H1 (cell line): Measurements from ENCODE around the gene HOXB6. TPM values are rescaled to one million over a fixed set of nuclear protein-coding genes. Genes with fewer than 3 reads are reported as not detected.

Experiments used
- ATF3 ChIP-seq: IDR thresholded peaks from 2 replicates; pipeline ENCODE4 v1.6.1; 2011; ENCODE audit warnings: low read depth, mild to moderate bottlenecking, low read length; ENCODE audit not compliant: insufficient read depth
- BRCA1 ChIP-seq: IDR thresholded peaks from 2 replicates; pipeline ENCODE4 v1.6.1; 2012; ENCODE audit warnings: low read depth, low read length, improper control_type of control experiment
- CHD2 ChIP-seq: IDR thresholded peaks from 2 replicates; pipeline ENCODE4 v1.6.1; 2012; ENCODE audit warnings: low read length, improper control_type of control experiment
- CTBP2 ChIP-seq: IDR thresholded peaks from 2 replicates; pipeline ENCODE4 v1.7.0; 2011; ENCODE audit warnings: borderline replicate concordance, mild to moderate bottlenecking, moderate library complexity, mixed read lengths, low read length; ENCODE audit not compliant: insufficient read depth, insufficient read length
- CTCF ChIP-seq, 3 experiments: IDR thresholded peaks; 1 replicate in 2 of 3; 2 replicates in 1 of 3; pipeline versions ENCODE4 v1.5.1 to v1.6.1; 2011; ENCODE audit warnings: low read length in 3 of 3, mild to moderate bottlenecking in 3 of 3, inconsistent platforms in 2 of 3, low read depth in 1 of 3, moderate library complexity in 1 of 3; ENCODE audit not compliant: insufficient read depth in 1 of 3; ENCODE audit errors: control extremely low read depth in 1 of 3
- JUN ChIP-seq: IDR thresholded peaks from 2 replicates; pipeline ENCODE4 v1.6.1; 2011; ENCODE audit warnings: low read depth, mild to moderate bottlenecking, improper control_type of control experiment, low read length
- JUND ChIP-seq: IDR thresholded peaks from 2 replicates; pipeline ENCODE4 v1.6.1; 2011; ENCODE audit warnings: mild to moderate bottlenecking, improper control_type of control experiment, low read length
- KDM5A ChIP-seq: fragments of 200-600 bp; IDR thresholded peaks from 2 replicates; pipeline ENCODE4 v1.7.1; 2012; ENCODE audit warnings: mild to moderate bottlenecking, low read length, inconsistent platforms, mixed read lengths
- NANOG ChIP-seq: IDR thresholded peaks from 2 replicates; pipeline ENCODE4 v1.6.1; 2011; ENCODE audit warnings: low read length, low read depth, mild to moderate bottlenecking, inconsistent platforms; ENCODE audit not compliant: insufficient read depth, poor library complexity, severe bottlenecking
- NRF1 ChIP-seq: IDR thresholded peaks from 2 replicates; pipeline ENCODE4 v1.6.1; 2011; ENCODE audit warnings: mild to moderate bottlenecking, low read depth, low read length, improper control_type of control experiment
- RBBP5 ChIP-seq: IDR thresholded peaks from 2 replicates; pipeline ENCODE4 v1.7.1; 2012; ENCODE audit warnings: low read depth, mild to moderate bottlenecking, inconsistent platforms, low read length, moderate library complexity, borderline replicate concordance
- RFX5 ChIP-seq: IDR thresholded peaks from 2 replicates; pipeline ENCODE4 v1.6.1; 2011; ENCODE audit warnings: low read depth, low read length, improper control_type of control experiment, borderline replicate concordance
- RXRA ChIP-seq: IDR thresholded peaks from 2 replicates; pipeline ENCODE4 v1.6.1; 2011; ENCODE audit warnings: low read depth, mild to moderate bottlenecking, low read length, moderate library complexity; ENCODE audit not compliant: insufficient read depth
- SAP30 ChIP-seq: fragments of 300-600 bp; sonication (generic); IDR thresholded peaks from 2 replicates; pipeline ENCODE4 v1.7.1; 2012; ENCODE audit warnings: low read length, moderate library complexity, mild to moderate bottlenecking, inconsistent platforms; ENCODE audit not compliant: insufficient read depth, insufficient replicate concordance
- SIN3A ChIP-seq, 2 experiments: IDR thresholded peaks in 1 of 2; conservative IDR thresholded peaks in 1 of 2; 2 replicates each; pipeline ENCODE4 v1.6.1; 2011 to 2012; ENCODE audit warnings: low read length in 2 of 2, improper control_type of control experiment in 1 of 2, low read depth in 1 of 2, mild to moderate bottlenecking in 1 of 2
- SIX5 ChIP-seq: IDR thresholded peaks from 2 replicates; pipeline ENCODE4 v1.6.1; 2011; ENCODE audit warnings: mild to moderate bottlenecking, low read depth, low read length
- SP1 ChIP-seq: IDR thresholded peaks from 2 replicates; pipeline ENCODE4 v1.6.1; 2011; ENCODE audit warnings: low read depth, low read length
- TCF12 ChIP-seq: IDR thresholded peaks from 2 replicates; pipeline ENCODE4 v1.6.1; 2011; ENCODE audit warnings: low read depth, mild to moderate bottlenecking, low read length
- YY1 ChIP-seq: IDR thresholded peaks from 2 replicates; pipeline ENCODE4 v1.6.1; 2011; ENCODE audit warnings: low read depth, mild to moderate bottlenecking, low read length
- ZNF274 ChIP-seq: IDR thresholded peaks from 2 replicates; pipeline ENCODE4 v1.7.0; 2012; ENCODE audit warnings: low read length, borderline replicate concordance; ENCODE audit errors: extremely low read depth
- polyA plus RNA-seq, 7 experiments: library from polyadenylated mRNA; depleted of rRNA in 3 of 7; stranded (reverse) in 5 of 7; unstranded in 2 of 7; fragments of >200 nt in 5 of 7; fragments of 200-250 nt in 2 of 7; gene quantifications; 1 replicate in 5 of 7; 2 replicates in 1 of 7; 4 replicates in 1 of 7; pipeline versions ENCODE4 v1.2.1 to v1.2.3, GENCODE V29; 2011 to 2013; ENCODE audit warnings: missing spikeins in 2 of 7, mixed read lengths in 2 of 7
- total RNA-seq: library from RNA; stranded (reverse); fragmentation: NEBNext Ultra II Directional; extraction: Animal tissue kit (Norgen Biotek cat#: 25700); gene quantifications from 2 replicates; pipeline ENCODE4 v1.2.1, GENCODE V29; 2021

The HOXB6 gene
- total and polyA plus RNA-seq, 2 of the 8 experiments (the other 6 are each of a cell fraction or from before 2014, with no cell fraction given) = not detected

GRCh38 chr17:48593840-48594537 lies 10.8 kb downstream of the HOXB6 start (continued):
- peak; percentile 86 to 89 (median 89) for TF ChIP-seq CTCF (IDR thresholded peaks at IDR 0.05; ENCODE audit: control extremely low read depth in 1 of 3, insufficient read depth in 1 of 3, low read depth in 1 of 3, low read length in 3 of 3)
- TF ChIP-seq SP1 = peak; percentile 49; the same call in 1 of the 2 replicates
- no peak for TF ChIP-seq NANOG
- no peak for TF ChIP-seq NRF1
- TF ChIP-seq RXRA = no peak
- TF ChIP-seq ATF3 = no peak
- no peak for TF ChIP-seq RFX5
- 0 out of 4 replicates have a peak, but pooled peaks of 1 of the 2 experiments have one; percentile 31 for TF ChIP-seq SIN3A (conservative IDR thresholded peaks at IDR 0.05 in 1 of 2, IDR thresholded peaks at IDR 0.05 in 1 of 2; ENCODE audit: low read depth in 1 of 2, low read length in 2 of 2)
- 0 out of 2 replicates have a peak, but pooled peaks have one; percentile 28 for TF ChIP-seq TCF12
- TF ChIP-seq JUND = peak; percentile 51; the same call in 1 of the 2 replicates
- peak; percentile 94 for TF ChIP-seq YY1
- 0 out of 2 replicates have a peak, but pooled peaks have one; percentile 19 for TF ChIP-seq CHD2
- no peak for TF ChIP-seq BRCA1
- TF ChIP-seq JUN = no peak
- TF ChIP-seq RBBP5 = 0 out of 2 replicates have a peak, but pooled peaks have one; percentile 13
- TF ChIP-seq SAP30 = no peak
- no peak for TF ChIP-seq CTBP2
- TF ChIP-seq ZNF274 = no peak
- TF ChIP-seq SIX5 = no peak
- no peak for TF ChIP-seq KDM5A
